Middle frontal gyrus (tissue), 1 donor: ENCODE measurements around the gene LRRK2.
"Not testable (repeated sequence)": the region's sequence is repeated elsewhere in the genome, so short reads cannot be mapped to it uniquely, and the experiment has no call there.

Experiments used
- DNase-seq: peaks from one replicate; pipeline ENCODE4 v3.0.0-alpha.2; 2015; ENCODE audit warnings: low spot score; ENCODE audit errors: extremely low spot score

LRRK2 gene

DNA sequence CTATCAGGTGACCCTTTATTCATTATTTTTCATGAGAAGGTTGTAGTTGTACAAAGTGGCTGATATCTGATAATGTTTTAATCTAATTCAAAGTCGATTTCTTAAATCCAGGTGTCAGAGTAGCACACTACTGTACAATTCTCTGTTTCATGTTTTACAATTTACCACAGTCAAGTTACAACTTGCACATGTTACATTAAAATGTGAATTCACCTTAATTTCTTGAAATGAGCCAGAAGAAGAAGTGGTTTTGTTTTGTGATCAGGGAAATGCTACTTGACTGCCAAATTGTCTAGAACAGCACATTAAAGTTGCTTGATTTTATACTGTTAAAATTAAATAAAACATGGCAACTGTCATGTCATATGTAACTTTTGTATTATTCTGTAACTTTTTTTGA is 23.2 kb downstream of the LRRK2 start:
- no peak for DNase-seq

DNA sequence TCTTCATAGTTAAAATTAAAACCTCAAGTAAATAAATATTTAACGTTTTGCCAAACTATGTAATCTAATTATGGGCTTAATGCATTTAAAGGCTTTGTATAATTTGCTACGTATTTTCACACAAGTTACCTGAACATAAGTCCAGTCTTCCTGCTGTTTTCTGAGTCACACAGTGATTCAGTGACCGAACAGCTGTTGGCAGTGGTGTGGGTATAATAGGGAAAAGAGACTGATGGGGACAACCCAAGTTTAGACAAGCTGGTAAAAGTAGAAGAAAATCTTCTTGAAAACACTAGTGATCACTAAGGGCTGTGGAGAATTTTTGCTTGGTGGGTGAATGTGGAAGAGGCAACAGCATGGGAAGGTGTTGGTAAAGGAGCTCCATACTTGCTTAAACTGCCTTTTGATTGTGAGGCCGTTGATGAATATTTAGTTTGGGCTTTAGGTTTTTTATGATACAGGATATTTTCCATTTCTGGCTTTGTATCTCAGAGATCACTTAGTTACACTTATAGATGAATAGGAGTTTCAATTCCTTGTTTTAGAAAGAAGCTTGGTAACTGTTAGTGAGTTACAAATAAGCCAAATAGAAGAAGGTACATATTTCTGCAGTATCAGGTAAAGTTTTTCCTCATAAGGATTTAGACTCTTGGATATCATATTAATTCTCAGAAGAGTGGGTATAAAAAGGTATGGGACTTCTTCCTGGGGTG is 23.9 kb downstream of the LRRK2 start:
- DNase-seq, result no peak

DNA sequence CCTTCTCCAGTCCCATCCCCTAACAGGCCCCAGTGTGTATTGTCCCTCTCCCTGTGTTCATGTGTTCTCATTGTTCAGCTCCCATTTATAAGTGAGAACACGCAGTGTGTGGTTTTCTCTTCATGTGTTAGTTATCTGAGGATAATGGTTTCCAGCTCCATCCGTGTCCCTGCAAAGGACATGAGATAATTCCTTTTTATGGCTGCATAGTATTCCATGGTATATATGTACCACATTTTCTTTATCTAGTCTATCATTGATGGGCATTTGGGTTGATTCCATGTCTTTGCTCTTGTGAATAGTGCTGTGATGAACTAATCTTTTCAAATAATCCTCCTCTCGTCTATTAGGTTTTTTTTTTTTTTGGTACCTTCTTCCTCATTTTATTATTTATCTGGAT is 25.9 kb downstream of the LRRK2 start:
- not testable (repeated sequence) for DNase-seq

DNA sequence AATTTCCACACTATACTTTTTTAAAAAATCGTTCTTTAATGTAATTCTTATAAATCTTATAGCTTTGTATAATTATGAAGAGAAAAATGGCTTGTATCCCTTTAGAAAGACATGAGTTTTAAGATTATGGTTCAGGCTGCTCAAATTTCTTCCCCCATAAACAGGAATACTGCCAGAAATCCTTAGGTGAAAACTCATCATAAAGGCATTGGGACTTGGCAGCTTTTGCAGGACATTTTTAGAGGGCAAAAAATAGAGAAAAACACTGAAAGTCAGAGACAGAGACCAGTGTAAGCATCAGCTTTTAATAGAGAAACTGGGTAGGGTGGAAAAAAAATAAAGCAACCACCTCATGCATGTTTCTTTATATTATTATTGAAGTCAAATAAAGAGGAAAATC is 29.1 kb downstream of the LRRK2 start:
- DNase-seq, result no peak

DNA sequence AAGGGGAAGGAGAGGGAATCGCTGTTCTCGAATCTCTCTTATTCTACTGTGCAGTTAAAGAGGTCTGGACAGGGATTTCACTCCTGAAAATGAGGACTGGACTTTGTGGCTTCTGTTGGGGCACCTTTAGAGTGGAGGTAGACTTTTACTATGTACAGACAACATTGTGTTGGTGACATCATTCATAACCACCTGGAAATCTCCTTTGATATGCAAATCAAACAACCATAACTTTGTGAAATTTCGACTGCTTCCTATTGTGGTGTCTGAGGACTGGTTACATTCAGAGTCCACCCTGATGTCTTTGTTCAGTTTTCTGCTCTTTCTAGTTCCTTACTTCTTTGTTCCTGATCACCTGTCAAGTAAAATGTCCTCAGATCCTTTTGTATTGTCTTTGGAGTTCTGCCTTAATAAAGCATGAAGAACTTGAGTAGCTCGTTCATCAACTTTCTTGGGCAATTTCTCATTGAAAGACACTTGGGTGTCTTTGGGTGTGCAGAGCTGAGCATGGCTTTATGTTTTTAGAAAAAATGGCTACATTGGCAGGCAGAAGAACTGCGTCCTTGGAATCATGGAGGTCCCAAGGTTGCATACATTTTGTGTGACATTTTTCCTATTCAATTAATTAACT is 29.8 kb downstream of the LRRK2 start:
- DNase-seq, result no peak

DNA sequence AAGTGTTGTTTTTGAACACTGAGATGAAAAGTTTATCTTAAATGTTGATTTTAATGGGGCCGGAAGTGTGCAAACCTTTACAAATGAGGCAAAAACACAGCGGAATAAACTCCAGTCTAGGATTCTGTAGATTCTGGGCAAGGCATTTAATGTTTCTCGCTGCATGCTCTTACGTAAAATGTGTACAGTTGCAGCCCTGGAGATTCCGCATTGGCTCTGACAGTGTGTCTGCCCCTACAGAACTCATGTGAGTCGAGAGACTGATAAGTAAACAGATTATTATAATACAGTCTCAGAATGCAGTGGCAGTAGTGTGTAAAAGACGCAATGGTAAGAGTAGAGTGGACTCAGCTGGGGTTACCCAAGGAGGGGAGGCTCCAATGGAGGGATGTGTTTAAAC is 33.6 kb downstream of the LRRK2 start:
- DNase-seq, result no peak

DNA sequence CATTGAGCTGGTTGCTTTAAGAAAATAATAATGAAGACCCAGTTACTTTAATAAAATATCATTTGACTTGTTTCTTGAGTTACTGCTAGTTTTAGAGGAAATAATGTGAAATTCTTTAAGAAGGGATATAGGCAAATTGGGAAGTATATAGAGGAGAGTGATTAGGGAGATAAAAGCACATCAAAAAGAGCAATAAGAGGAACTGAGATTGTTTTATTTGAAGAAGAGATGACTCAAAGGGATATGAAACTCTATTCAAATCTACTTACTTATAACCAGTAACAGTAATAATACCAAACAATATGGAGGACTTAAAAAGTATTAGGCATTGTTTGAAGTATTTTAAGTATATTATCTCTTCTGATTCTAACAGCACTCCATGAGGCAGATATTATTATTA is 37.1 kb downstream of the LRRK2 start:
- no peak for DNase-seq

DNA sequence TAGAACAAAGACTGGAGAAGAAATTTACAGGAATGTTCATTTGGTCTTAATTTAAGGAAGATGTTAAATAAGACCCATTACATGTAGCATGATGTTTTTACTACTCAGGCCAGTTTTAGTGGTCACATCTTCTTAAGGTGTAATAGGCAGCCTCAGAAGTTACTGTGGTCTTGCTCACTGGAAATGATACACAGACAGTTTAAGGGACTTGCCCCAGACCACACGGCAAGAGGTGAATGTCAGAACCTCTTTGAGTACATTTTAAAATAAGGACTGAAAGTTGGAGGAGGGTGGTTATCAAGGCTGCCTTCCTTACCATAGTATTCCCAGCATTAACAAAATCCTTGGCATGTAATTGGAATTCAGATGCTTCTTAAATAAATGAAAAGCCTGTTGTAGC is 37.9 kb downstream of the LRRK2 start:
- DNase-seq, result no peak

DNA sequence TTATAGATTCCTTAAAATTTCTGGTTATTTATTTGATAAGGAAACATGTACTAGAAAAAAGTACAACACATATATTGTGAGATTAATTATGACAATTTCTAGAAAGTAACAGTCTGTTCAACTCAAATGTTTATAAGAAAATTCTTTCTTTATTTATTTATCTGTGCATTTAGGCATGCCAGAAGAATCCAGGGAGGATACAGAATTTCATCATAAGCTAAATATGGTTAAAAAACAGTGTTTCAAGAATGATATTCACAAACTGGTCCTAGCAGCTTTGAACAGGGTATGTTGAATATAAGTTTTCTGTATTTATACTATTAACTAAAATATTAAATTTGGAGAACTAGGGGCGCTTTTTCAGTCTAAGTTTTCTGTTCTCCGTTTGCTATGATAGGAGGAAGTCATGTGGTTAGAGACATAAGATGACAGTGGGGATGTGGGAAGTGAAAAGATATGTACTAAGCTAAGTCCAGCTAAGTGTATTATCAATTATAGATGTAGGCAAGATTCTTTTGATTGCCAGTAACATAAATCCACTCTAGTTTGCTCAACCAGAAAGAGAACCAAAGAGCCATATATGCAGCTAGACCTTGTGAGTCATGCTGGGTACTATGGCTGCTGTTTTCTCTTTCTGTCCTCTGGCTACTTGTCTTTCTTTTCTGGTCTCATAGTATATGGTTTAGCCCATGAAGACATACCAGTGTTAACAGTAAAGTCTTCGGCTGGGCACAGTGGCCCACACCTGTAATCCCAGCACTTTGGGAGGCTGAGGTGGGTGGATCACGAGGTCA is 39.0 kb downstream of the LRRK2 start:
- DNase-seq, result no peak

DNA sequence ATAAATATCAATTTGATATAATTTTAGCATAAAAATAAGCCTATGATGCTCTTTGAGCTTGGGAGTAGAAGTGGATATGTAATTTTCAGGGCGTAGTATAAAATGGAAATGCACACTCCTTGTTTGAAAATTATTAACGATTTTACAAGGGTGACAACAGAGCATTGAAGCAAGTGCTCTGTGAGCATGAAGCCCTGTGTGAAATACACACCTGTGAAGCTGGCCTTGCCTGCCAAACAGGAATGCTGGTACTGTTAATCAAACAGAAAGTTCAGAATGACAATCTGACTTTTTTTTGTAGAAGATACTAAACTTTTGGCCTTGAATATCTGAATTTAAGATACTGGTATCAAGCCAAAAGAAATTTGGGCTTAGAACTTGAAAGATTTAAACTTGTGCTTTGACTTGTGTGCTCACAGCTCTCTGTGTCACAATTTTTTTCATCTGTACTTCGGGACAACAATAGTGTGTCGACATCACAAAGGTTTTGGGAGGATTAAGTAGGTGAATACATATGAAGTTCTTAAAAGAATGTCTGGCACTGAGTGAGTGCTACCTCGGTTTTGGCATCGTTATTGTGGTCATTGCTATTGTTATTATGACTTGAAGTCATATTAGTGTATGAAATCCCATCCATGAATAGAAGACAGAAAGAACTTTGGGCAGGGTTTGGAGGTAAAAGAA is 47.3 kb downstream of the LRRK2 start:
- DNase-seq, result no peak

DNA sequence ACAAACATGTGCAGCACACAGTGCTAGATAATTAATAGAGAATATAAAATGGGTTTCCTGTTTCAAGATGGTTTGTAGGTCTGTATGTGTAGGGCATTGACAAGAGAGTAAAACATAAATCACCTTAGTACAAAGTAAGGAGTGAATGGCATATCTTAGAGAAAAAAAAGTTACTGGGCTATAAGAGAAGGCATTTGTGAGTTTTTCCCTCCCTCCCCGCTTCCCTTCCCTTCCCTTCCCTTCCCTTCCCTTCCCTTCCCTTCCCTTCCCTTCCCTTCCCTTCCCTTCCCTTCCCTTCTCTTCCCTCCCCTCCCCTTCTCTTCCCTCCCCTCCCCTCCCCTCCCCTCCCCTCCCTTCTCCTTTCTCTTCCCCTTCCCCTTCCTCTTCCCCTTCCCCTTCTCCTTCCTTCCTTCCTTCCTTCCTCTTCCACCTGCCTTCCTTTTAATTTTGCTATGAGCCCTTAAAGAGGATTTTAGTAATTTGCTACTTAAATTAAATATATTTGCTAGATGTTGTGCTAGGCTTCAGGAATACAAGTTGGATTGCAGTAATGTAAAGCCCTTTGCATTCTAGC is 57.1 kb downstream of the LRRK2 start:
- DNase-seq, result no peak

DNA sequence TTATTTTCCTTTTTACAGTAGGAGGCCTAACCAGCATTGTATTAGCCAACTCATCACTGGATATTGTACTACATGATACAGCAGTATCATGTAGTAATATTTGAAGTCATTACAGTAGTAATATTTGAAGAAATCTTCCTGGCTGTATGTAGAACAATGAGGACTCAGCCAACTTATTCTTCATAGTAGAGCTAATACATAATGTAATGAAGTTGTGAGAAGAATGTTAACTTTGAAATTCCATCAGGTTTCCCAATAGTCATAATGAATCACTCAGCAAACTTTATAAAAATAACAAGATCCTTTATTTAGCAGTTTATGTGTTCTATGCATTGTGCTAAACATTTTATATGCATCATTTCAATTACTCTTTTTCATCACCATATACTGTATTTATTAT is 61.8 kb downstream of the LRRK2 start:
- no peak for DNase-seq

DNA sequence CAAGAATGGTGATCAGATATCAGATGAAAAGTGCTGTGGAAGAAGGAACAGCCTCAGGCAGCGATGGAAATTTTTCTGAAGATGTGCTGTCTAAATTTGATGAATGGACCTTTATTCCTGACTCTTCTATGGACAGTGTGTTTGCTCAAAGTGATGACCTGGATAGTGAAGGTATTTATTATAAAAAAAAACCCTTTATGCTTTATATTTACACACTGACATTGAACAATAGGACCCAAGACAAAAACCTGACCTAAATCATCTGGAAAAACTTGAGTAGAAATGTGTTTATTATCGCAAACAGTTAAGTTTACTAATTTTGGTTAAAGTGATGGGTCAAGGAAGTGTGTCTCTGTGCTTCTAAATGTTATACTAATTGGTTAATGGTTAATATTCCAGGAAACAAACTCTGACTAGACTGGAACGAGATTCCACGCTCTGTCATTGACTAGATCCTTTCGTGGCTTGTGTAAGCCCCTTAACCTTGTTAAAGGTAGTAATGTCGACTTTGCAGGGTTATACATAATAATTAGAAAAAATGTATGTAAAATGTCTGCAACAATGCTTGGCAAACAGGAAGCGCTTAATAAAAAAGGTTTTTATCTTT is 62.7 kb downstream of the LRRK2 start:
- no peak for DNase-seq

DNA sequence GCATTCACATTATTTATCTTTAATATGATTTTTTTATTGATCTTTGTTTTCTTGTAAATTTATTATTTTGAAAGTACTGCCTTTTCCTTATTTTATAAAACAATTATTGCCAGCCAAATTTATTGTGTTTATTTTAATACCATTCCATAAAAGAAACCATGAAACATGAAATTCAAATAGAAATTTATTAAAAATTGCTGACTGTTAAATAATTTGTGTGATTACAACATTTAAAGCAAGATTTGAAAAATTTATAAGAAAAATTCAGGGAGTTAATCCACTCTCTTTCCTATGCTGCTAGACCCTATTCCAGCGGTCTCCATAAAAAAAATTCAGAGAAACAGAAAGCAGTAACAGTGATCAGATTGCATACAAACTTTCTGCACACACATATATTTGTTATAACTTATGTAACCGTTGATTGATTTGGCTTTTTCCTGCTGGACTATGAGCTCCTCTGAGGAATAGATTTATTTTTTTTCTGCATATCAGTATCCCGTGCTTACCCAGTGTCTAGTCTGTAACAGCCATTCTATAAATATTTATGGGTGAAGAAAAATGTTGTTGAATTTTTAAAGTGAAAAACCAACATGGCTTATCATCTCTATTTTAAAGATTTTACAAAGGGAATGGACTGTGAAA is 68.1 kb downstream of the LRRK2 start:
- DNase-seq, result no peak

DNA sequence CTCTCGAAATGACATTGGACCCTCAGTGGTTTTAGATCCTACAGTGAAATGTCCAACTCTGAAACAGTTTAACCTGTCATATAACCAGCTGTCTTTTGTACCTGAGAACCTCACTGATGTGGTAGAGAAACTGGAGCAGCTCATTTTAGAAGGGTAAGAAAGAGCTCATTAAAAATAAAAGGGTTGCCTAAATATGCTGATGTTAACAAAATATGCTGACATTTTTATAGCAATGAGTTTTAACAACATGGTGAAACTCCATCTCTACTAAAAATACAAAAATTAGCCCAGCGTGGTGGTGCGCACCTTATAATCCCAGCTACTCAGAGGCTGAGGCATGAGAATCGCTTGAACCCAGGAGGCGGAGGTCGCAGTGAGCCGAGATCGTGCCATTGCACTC is 73.5 kb downstream of the LRRK2 start:
- no peak for DNase-seq

DNA sequence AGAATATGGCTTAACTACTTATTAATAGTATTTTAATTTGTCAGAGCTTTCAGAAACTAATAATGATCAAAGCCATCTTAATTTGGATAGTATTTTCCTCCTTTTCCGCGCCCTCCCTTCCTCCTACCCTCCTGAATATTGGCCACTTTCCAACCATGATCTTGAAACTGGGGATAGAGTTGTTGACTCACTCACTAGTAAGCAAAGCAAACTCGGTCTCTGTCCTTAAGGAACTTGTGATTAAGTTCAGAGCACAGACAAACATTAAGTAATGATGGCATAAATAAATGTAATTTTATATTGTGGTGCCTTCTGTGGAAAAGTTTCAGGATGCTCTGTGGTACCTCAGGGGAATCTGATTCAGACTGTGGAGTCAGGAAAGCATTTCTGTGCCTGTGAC is 75.7 kb downstream of the LRRK2 start:
- DNase-seq, result no peak

DNA sequence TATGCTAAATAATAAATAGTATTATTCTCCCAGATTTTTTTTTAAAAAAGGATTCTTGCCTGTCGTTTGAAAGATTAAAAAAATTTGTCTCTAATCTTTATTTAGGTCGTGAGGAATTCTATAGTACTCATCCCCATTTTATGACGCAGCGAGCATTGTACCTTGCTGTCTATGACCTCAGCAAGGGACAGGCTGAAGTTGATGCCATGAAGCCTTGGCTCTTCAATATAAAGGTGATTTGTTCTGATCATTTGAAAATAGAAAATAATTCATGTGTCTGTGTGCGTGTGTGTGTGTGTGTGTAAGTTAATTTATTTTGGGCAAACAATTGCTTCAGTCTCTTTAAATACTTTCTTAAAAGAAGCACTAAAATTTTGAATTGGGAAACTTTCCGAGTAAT is 84.2 kb downstream of the LRRK2 start:
- no peak for DNase-seq

DNA sequence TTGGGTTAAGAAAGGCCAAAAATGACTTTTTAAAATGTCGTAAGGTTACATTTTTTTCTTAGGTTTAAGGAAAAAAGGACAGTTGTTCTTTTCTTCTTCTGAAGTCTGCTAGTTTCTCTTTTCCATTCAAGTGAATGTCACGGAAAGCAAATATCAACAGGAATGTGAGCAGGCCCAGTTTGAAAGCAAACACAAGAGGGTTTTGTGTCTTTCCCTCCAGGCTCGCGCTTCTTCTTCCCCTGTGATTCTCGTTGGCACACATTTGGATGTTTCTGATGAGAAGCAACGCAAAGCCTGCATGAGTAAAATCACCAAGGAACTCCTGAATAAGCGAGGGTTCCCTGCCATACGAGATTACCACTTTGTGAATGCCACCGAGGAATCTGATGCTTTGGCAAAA is 85.4 kb downstream of the LRRK2 start:
- DNase-seq, result no peak

DNA sequence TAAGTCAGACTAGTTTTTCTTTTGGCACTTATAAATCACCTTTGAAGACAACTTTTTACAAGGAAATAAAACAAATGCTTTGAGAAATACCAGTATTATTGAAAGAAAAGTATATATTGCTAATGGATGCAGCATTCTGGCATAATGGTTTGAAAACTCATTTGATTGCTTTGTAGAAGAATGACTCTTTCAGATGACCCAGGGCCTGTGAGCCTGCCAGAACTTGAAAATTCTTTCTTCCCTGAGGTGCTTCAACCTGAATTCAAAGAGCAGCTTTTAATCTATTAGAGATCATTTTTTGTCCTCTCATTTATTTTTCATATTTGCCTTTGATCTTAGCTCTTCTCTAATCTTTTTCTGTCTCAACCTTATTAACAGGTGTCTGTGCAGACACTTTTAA is 87.4 kb downstream of the LRRK2 start:
- no peak for DNase-seq

DNA sequence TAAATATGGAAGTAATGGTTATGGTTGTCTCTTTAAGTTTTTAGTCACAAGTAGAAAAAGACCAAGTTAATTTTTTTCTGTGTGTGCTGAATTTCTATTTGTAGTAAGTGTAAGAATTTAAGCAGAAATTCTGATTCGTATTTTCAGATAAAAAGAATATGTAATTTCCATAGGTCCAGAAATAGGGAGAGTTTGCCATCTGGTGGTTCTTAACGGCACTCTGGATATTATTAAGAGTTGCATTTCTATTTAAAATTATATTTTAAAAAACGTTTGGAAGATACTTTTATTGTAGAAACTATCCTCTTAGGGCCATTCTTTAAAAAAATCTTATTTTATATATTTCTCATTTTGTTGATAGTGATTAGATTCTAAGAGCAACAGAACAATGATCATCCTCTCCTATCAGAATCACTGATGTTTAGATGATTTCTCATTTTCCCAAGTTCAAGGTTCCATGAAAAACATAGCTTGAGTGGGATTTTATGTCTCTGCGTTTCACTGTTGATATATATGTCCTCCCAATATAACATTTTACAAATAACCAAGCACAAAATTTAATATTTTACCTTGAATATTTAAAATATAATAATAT is 88.3 kb downstream of the LRRK2 start:
- peak; percentile 31 for DNase-seq
